Effector CD4-positive, alpha-beta T cell (primary cell): ENCODE data around the gene EFNA5.

Source experiments
- DNase-seq: peaks from one replicate; pipeline ENCODE4 v3.0.0-alpha.2; 2020

EFNA5 gene

DNA sequence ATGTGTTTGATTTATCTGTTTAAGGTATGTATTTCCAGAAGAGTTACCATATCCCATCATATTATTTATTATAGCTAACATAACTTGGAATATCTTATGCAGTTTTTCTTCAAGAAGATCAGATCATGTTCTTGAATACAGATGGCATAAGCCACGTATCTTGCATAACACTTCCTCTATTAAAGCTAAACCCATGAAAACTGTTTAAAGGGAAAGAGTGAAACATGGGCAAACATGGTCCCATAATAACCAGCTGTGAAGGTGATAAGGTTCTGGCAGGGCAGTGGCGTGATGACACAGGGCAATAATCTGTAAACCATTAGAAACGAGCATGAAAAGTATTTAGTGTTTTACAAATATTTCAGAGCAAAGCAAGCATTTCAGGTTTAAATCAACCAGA is 34.2 kb downstream of the EFNA5 start:
- DNase-seq = no peak

DNA sequence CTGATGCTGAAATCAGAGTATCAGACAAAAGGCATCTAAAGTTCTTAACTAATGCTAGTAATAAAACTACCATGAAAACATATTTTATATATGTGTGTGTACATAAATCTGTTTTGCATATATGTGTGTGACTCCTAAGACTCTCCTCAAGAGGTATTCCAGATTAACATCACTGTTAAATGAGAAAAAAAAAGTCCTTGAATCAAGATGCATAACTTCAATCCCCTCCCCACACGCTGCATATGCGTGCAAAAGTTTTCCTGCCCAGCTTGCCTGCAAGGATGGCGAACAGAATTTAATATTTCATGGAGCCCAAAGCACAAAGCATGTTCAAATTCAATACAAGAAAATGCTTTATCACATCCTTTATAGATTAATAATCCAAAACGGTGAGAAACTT is 34.7 kb downstream of the EFNA5 start:
- DNase-seq = no peak

DNA sequence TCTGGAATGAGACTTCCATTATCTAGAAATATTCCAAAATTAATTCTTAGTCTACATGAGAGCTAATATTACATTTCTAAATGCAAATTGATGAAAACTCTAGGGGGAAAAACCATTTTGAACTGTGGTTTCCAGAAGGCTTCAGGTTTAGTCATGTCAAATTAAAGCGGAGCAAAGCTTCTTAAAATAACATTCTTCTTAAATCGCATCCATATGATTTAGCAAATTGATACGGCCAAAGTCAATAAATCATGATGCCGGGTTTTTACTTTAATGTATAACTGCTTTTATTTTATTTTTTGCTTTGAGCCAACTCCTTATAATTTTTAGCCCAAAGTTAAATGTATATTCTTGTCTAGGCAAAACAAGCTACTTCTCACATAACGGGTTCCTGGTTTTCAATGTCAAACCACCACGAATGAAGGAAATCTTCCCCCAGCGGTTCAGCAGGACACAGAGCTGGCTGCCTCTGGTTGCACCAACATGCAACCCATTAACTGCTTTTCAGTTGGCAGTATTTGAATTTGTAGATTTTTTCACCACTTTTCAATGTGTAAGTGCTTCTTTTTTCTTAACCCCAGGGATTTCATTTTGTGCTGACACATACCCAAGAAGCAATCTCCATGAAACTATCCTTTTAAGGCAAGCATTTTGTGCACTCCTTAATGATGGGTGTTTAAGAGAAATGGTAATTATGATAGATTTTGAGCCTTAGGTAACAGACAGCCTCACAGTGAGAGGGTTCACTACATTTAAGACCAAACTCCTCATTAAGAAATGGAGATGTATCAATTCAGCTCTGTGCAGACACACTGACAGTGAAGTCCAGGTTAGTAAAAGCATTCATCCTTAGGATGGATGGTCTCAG is 35.5 kb downstream of the EFNA5 start:
- DNase-seq = no peak

DNA sequence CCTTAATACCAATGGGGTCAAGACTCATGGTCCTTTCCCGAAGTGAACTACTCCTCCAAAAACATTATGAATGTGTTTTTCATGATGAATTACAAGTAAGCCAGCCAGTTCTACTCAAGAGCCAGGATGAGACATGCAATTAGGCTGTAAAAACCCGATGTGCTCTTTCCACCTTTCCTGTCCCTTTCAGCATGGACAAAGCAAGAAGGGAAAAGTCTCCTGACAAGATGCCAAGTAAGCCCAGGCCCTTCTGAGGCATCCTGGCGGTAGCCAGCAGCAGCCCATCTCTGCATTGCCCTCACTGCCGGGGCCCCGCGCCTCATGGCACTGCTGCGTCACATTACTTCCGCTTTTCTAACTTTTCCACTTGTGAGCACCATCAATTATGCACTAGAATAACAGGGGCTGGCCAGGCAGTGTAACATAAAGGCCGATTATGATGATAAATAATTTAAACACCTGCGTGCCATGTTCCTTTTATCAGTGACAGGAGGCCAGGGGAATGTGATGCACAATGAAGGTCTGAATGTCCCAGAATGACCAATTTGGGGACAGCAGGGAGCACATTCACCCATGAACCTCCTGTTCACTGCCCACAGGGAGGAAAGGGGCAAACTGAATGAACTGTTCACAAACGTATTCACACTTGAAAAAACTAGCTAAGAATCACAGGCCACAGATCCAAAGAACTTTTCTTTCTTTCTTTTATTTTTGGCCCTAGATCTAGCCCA is 37.4 kb downstream of the EFNA5 start:
- DNase-seq = no peak

DNA sequence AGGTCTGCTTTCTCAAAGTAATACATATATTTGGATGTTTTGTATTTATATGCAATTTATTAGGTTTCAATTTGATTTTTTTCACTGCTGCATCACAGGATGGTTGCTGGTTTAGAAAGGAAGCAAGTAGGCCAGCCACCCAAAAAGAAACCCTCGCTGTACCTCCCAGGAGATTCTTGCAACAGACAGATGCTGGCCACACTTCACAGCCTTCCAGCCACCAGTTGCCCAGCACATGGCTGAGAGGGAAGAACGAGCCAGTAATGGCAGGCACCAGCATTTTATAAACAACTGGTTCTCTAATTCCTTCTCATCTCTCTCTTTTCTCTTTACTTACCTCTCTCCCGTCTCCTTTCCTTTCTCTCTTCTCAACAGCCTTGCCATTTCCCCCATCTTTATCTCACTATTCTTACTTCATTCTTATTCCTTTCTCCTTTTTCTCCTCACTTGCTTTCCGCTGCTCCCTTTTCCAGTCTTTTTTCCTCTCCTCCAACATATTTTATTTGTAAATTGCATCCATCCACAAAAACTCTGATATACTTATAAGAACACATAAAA is 38.9 kb downstream of the EFNA5 start:
- DNase-seq = no peak

DNA sequence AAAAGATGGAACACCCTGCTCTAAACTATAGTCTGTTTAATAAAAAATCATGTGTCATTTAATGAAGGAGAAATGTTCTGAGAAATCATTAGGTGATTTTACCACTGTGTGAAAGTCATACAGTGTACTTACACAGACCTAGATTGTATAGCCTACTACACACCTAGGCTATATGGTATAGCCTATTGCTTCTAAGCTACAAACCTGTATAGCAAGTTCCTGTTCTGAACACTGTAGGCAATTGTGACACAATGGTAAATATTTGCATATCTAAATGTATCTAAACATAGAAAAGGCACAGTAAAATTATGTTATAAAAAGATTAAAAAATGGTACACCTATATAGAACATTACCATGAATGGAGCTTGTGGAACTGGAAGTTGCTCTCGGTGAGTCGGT is 40.6 kb downstream of the EFNA5 start:
- DNase-seq = no peak

- DNase-seq = no peak
Observed at GRCh38 chr5:107624235-107624634, 46.5 kb downstream of the EFNA5 start.

GRCh38 chr5:107621089-107621488 is 49.6 kb downstream of the EFNA5 start:
- DNase-seq = no peak

DNA sequence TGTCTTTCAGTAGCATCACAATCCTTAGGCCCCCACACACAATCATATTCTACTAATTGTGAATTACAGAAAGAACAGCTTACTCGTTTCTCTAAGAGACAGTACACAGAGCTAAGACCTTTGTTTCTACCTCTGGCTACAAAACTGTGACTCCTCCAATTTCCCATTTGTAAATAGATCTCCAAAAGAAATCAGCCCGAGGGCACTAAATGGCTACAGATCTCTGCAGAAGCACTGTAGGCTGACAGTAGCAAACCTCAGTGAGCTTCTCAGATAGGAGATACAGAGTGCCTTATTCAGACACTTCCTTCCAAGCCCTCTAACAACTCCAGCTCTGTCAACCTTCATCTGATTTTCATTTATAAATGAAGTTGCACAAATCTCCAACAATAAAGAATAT is 51.0 kb downstream of the EFNA5 start:
- DNase-seq = no peak

DNA sequence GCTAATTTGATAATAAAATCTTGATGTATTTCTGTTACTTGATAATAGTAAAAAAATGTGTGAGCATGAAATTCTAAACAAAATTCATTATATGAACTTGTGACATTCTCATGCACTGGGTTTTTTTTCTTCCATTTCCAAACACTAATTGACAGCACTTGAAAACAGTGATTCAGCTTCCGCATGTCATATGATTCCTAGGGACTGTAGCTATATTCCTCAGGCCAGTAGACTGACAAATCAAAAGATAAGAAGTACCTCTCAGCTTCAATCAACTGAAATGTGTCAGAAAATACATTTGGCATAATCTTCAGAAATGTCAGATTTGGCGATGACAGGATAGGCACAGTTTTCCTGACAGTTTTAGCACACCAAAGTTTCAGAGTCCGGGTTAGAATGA is 52.5 kb downstream of the EFNA5 start:
- DNase-seq = no peak

GRCh38 chr5:107617052-107617451 is 53.7 kb downstream of the EFNA5 start:
- no peak for DNase-seq

- no peak for DNase-seq
Observed at GRCh38 chr5:107616213-107616612, 54.5 kb downstream of the EFNA5 start.

DNA sequence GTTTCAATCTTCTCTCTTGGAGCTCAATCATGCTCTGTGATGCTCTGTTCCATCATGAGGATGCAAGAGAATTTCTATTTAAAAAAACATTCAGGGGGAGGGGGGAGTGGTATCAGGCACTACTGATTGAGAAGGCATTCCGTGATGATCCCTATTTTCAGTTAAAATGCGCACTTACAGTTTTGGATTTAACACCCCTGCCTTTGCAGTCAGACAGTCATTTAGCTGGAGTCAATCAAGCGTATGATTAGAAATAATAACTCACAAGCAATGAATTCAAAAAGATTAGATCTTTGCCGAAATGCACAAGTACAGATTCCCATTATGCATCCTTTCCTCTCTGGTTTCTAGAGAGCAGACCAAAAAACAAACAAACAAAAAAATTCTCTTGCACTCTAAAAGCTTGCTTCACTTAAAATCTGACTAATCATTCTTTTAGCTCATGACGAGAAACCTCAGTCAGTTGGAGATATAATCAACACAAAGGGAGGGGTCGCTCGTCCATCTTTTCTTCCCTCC is 55.4 kb downstream of the EFNA5 start:
- DNase-seq = no peak

- DNase-seq = no peak
Observed at GRCh38 chr5:107612541-107612940, 58.2 kb downstream of the EFNA5 start.

GRCh38 chr5:107610798-107611197 is 59.9 kb downstream of the EFNA5 start:
- DNase-seq = no peak

- no peak for DNase-seq
Observed at GRCh38 chr5:107607671-107608345, 62.9 kb downstream of the EFNA5 start.

GRCh38 chr5:107607196-107607595 is 63.5 kb downstream of the EFNA5 start:
- DNase-seq = no peak

GRCh38 chr5:107605596-107606125 is 65.1 kb downstream of the EFNA5 start:
- no peak for DNase-seq

- no peak for DNase-seq
Observed at GRCh38 chr5:107604990-107605389, 65.7 kb downstream of the EFNA5 start.

- DNase-seq = no peak
Observed at GRCh38 chr5:107604146-107604910, 66.4 kb downstream of the EFNA5 start.

- DNase-seq = no peak
Observed at GRCh38 chr5:107603349-107603748, 67.4 kb downstream of the EFNA5 start.

DNA sequence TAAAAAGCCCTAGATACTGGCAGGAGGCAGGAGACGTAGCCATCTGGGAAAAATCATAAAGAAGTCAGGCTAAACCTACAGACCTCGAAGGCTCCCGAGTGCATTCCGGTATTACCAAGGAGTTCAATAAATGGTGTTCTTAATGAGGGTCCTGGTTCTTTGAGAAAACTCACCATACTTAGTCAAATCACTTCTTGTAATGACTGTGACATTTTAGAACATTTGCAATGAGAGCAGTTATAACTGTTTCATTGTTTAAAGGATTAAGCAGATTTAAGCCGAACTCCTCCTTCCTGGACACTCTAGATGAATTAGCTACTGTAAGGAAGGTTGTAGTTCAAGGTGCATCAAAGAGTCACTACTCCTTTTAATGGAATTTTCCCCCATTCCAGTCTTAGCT is 67.8 kb downstream of the EFNA5 start:
- no peak for DNase-seq
